Inflammatory macrophage treated with lipopolysaccharide for 1 hour (primary cell): ENCODE results near the gene SLC34A3.
"Not testable (repeated sequence)": the region's sequence is repeated elsewhere in the genome, so short reads cannot be mapped to it uniquely, and the experiment has no call there.

Experiments
- DNase-seq, 2 donors: peaks; one replicate each; pipeline ENCODE4 v3.0.0-alpha.2; 2020 to 2022

The SLC34A3 gene

GRCh38 chr9:137231372-137232039 lies 805 bp downstream of the SLC34A3 start:
- DNase-seq, result no peak

- DNase-seq, result no peak
These were observed 1.4 kb downstream of the SLC34A3 start for GRCh38 chr9:137232101-137232500.

- DNase-seq, result no peak
These were observed 1.8 kb downstream of the SLC34A3 start for GRCh38 chr9:137232510-137232909.

GRCh38 chr9:137233143-137233980 lies 2.7 kb downstream of the SLC34A3 start:
- no peak for DNase-seq

DNA sequence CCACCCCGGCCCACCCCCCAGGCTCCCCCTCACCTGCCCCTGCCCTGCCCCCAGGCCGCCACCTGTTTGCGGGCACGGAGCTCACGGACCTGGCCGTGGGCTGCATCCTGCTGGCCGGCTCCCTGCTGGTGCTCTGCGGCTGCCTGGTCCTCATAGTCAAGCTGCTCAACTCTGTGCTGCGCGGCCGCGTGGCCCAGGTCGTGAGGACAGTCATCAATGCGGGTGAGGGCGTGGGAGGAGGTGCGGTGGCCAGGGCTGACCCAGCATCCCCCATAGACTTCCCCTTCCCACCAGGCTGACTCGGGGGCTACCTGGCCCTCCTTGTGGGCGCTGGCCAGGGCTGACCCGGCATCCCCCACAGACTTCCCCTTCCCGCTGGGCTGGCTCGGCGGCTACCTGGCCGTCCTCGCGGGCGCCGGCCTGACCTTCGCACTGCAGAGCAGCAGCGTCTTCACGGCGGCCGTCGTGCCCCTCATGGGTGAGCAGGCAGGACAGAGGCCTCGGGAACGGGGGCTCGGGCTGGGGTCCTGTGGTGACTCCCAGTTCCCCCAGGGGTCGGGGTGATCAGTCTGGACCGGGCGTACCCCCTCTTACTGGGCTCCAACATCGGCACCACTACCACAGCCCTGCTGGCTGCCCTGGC lies 3.5 kb downstream of the SLC34A3 start:
- DNase-seq, result no peak

GRCh38 chr9:137234758-137235423 lies 4.2 kb downstream of the SLC34A3 start:
- no peak for DNase-seq

GRCh38 chr9:137235424-137236237 lies 4.9 kb downstream of the SLC34A3 start:
- no peak for DNase-seq

GRCh38 chr9:137236238-137236935 lies 5.7 kb downstream of the SLC34A3 start:
- DNase-seq, result peak; percentile 62 to 86

DNA sequence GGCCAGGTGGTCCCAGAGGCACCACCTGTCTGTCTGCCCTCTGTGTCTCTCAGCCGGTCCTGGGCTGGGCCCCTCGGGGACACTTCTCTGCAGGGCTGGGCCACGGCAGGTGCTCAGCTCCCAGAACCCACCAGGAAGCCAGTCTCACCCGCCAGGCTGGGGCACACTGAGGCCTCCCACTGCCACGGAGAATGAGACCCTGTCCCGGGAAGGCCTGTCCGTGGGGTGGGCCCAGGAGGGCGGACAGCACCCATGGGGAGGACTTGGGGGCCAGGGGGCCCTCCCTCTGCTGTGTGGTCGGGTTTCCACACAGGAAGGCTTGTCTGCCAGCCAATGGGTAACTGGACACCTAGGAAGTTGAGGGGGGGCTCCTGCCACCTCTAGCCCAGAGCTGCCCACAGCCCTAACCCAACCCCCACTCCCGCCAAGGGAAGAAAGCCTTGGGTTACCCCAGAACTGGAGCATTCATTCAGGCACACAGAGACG lies 6.3 kb downstream of the SLC34A3 start:
- DNase-seq, result no peak

DNA sequence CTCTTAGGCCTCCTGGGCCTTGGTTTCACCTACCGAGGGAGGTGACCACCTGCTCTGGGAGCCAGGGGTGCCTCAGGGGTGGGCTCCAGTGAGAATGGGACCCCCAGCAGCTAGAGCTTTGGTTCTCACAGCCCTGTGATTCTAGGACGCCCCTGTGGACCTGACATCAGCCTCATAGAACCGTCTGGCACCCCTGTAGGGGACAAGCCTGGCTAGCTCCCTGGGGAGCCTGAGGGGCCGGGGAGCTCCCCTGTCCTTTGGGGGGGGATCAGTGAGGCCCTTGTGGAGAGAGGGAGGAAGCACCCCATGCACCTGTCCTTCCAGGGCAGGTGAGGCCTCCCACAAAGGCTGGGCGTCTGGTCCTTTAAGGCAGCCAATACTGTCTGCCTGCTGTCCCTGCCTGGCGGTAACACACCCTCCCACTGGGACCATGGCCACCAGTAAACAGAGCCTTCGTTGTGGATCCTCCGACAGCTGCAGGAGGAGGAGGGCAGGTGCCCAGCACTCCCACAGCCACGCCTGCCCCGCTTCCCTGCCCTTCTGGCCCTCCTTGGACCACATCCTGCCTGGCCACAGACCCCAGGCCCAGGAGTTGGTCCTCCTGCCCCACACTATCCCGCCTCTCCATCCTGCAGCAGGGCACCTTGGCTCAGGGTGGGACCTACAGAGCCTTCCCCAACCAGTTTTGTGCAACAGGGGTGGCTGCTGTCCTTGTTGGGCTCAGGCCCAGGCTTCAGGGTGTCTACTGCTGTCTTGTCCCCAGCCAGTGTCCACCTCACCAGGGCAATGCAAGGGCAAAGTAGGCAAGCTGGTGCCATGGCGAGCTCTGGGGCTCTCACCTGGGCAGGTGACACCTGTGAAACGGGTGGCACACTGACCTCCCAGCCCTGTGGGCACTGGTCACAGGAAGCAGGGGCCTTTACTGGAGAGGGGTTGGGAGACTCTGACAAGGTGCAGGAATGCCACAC lies 7.3 kb downstream of the SLC34A3 start:
- no peak for DNase-seq

GRCh38 chr9:137239541-137240200 lies 9.0 kb downstream of the SLC34A3 start:
- not testable (repeated sequence) for DNase-seq

DNA sequence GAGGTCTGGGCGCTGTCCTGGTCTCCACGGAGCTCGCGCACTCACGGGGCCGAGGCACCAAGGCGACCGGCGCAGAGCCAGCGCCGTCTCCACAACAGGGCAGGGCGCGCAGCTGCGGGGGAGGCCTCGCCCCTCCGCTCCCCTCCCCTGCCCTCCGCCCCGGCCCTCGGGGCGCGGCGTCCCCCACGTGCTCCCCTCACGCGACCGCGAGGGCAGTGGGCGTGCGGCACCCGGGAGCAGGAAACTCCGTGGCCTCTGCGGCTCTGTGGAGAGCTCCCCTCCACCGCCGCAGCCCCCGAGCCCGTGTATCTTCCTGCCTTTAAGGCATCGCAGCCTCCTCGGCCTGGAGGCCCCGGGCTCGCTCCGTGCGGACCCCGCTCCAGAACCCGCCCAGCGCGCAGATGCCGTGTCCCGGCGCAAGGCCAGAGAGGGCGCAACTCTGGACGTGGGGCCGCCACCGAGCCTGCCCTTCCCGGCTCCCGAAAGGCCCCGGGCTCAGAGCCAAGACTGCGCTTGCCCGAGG lies 9.7 kb downstream of the SLC34A3 start:
- DNase-seq, result peak in 1 of 2 donors; percentile 51

GRCh38 chr9:137240841-137241489 lies 10.3 kb downstream of the SLC34A3 start, which contains the start of gene TUBB4B:
TSS of gene TUBB4B (plus strand) at chr9:137241287. CDS start at chr9:137241361, 74 bp downstream.
- DNase-seq, result peak; percentile 99 to 100

GRCh38 chr9:137241490-137242268 lies 11.0 kb downstream of the SLC34A3 start:
- peak; percentile 57 to 67 for DNase-seq

- no peak for DNase-seq
These were observed 11.8 kb downstream of the SLC34A3 start for GRCh38 chr9:137242269-137243203.

- DNase-seq, result not testable (repeated sequence)
These were observed 12.5 kb downstream of the SLC34A3 start for GRCh38 chr9:137243266-137243625.
